HepG2 (cell line): ENCODE measurements around the gene EGFL8. TPM values are rescaled to one million over a fixed set of nuclear protein-coding genes. Genes with fewer than 3 reads are reported as not detected.

Source experiments
- DR1 ChIP-seq: sonication (generic); formaldehyde crosslinking; IDR thresholded peaks from 2 replicates; pipeline ENCODE4 v1.8.0; 2021; ENCODE audit warnings: mild to moderate bottlenecking, missing genetic modification reagents, inconsistent platforms
- DZIP1 ChIP-seq: sonication (generic); formaldehyde crosslinking; IDR thresholded peaks from 2 replicates; pipeline ENCODE4 v1.5.0; 2020; ENCODE audit warnings: mild to moderate bottlenecking, missing genetic modification reagents
- KDM1A ChIP-seq: IDR thresholded peaks from 2 replicates; pipeline ENCODE4 v1.6.1; 2016; ENCODE audit warnings: missing compliant biosample characterization
- MBD4 ChIP-seq: IDR thresholded peaks from 2 replicates; pipeline ENCODE4 v1.6.1; 2012; ENCODE audit warnings: low read length, inconsistent platforms, borderline replicate concordance
- MXI1 ChIP-seq: IDR thresholded peaks from 3 replicates; pipeline ENCODE4 v1.6.1; 2012; ENCODE audit warnings: low read depth, low read length, inconsistent platforms, borderline replicate concordance
- NFKB2 ChIP-seq: sonication (generic); formaldehyde crosslinking; IDR thresholded peaks from 2 replicates; pipeline ENCODE4 v1.4.0; 2020; ENCODE audit warnings: missing genetic modification reagents, borderline replicate concordance
- RCOR2 ChIP-seq: IDR thresholded peaks from 2 replicates; pipeline ENCODE4 v1.6.1; 2016; ENCODE audit warnings: missing biosample characterization, missing genetic modification reagents
- SP1 ChIP-seq, 2 experiments: fragments of 450-650 bp in 1 of 2; sonication (generic) in 1 of 2; formaldehyde crosslinking in 1 of 2; IDR thresholded peaks; 2 replicates each; pipeline versions ENCODE4 v1.4.0 to v1.6.1; 2016 to 2020; ENCODE audit warnings: missing genetic modification reagents in 1 of 2
- STAT5B ChIP-seq: sonication (generic); formaldehyde crosslinking; IDR thresholded peaks from 2 replicates; pipeline ENCODE4 v1.4.0; 2020; ENCODE audit warnings: missing genetic modification reagents
- ZBTB46 ChIP-seq: sonication (generic); formaldehyde crosslinking; IDR thresholded peaks from 2 replicates; pipeline ENCODE4 v1.4.0; 2020; ENCODE audit warnings: mild to moderate bottlenecking, missing genetic modification reagents, borderline replicate concordance
- ZFP62 ChIP-seq: sonication (generic); formaldehyde crosslinking; IDR thresholded peaks from 2 replicates; pipeline ENCODE4 v1.4.0; 2020; ENCODE audit warnings: missing genetic modification reagents
- ZMYM3 ChIP-seq: sonication (generic); formaldehyde crosslinking; IDR thresholded peaks from 2 replicates; pipeline ENCODE4 v1.5.1; 2020; ENCODE audit warnings: mild to moderate bottlenecking, missing genetic modification reagents
- ZMYM4 ChIP-seq: sonication (generic); formaldehyde crosslinking; IDR thresholded peaks from 2 replicates; pipeline ENCODE4 v1.8.1; 2023; ENCODE audit warnings: mild to moderate bottlenecking, missing genetic modification reagents
- ZNF18 ChIP-seq: sonication (generic); formaldehyde crosslinking; IDR thresholded peaks from 2 replicates; pipeline ENCODE4 v1.8.0; 2022; ENCODE audit warnings: mild to moderate bottlenecking, missing genetic modification reagents; ENCODE audit not compliant: insufficient replicate concordance
- ZNF253 ChIP-seq: sonication (generic); formaldehyde crosslinking; IDR thresholded peaks from 2 replicates; pipeline ENCODE4 v1.8.0; 2022; ENCODE audit warnings: mild to moderate bottlenecking, missing genetic modification reagents, borderline replicate concordance
- ZNF263 ChIP-seq: sonication (generic); formaldehyde crosslinking; IDR thresholded peaks from 2 replicates; pipeline ENCODE4 v1.4.0; 2020; ENCODE audit warnings: missing genetic modification reagents
- ZNF326 ChIP-seq: sonication (generic); formaldehyde crosslinking; IDR thresholded peaks from 2 replicates; pipeline ENCODE4 v1.4.0; 2020; ENCODE audit warnings: missing genetic modification reagents, borderline replicate concordance
- ZNF335 ChIP-seq: sonication (generic); formaldehyde crosslinking; IDR thresholded peaks from 2 replicates; pipeline ENCODE4 v1.4.0; 2020; ENCODE audit warnings: missing genetic modification reagents
- ZNF570 ChIP-seq: sonication (generic); formaldehyde crosslinking; IDR thresholded peaks from 2 replicates; pipeline ENCODE4 v1.4.0; 2020; ENCODE audit warnings: mild to moderate bottlenecking, missing genetic modification reagents, borderline replicate concordance
- ZNF576 ChIP-seq: sonication (generic); formaldehyde crosslinking; IDR thresholded peaks from 2 replicates; pipeline ENCODE4 v1.4.0; 2020; ENCODE audit warnings: mild to moderate bottlenecking, missing genetic modification reagents
- ZNF629 ChIP-seq: sonication (generic); formaldehyde crosslinking; conservative IDR thresholded peaks from 2 replicates; pipeline ENCODE4 v1.5.0; 2020; ENCODE audit warnings: missing genetic modification reagents
- ZNF766 ChIP-seq: sonication (generic); formaldehyde crosslinking; IDR thresholded peaks from 2 replicates; pipeline ENCODE4 v1.5.0; 2020; ENCODE audit warnings: missing genetic modification reagents, borderline replicate concordance
- ZNF800 ChIP-seq: sonication (generic); formaldehyde crosslinking; IDR thresholded peaks from 2 replicates; pipeline ENCODE4 v1.4.0; 2020; ENCODE audit warnings: missing genetic modification reagents
- polyA plus RNA-seq, 8 experiments: library from polyadenylated mRNA; depleted of rRNA in 3 of 8; stranded (reverse) in 7 of 8; unstranded in 1 of 8; fragments of >200 nt; fragmentation: Illumina TruSeq in 4 of 8; extraction: Trizol in 4 of 8; gene quantifications; 2 replicates each; pipeline versions ENCODE4 v1.2.1 to v1.2.3, GENCODE V29; 2011 to 2016; ENCODE audit warnings: low read depth in 4 of 8, missing spikeins in 1 of 8, mixed read lengths in 1 of 8; ENCODE audit not compliant: insufficient read depth in 1 of 8
- total RNA-seq, 5 experiments: library from RNA; depleted of rRNA; stranded (reverse); fragments of >200 nt; fragmentation: Illumina TruSeq; extraction: Trizol; gene quantifications; 2 replicates each; pipeline ENCODE4 v1.2.3, GENCODE V29; 2016; ENCODE audit warnings: low read depth in 1 of 5

The EGFL8 gene
- total and polyA plus RNA-seq, 2 of the 13 experiments (the other 11 are each of a cell fraction or from before 2014, with no cell fraction given): 10.0 to 11.5 TPM

- TF ChIP-seq ZBTB46 (CRISPR knock-in tag) (0 out of 2 replicates have a peak, but pooled peaks have one; percentile 28), ZNF335 (no peak), SP1 (IDR thresholded peaks at IDR 0.05) (no peak), SP1 (CRISPR knock-in tag; IDR thresholded peaks at IDR 0.05) (no peak), STAT5B (no peak), KDM1A (CRISPR knock-in tag) (no peak), ZNF766 (CRISPR knock-in tag) (no peak), ZNF18 (CRISPR knock-in tag) (no peak), ZNF629 (CRISPR knock-in tag) (no peak), ZMYM4 (CRISPR knock-in tag) (no peak; the same call in none of the 2 replicates), DR1 (CRISPR knock-in tag) (no peak), MXI1 (no peak), ZMYM3 (CRISPR knock-in tag) (0 out of 2 replicates have a peak, but pooled peaks have one; percentile 56), ZNF576 (no peak), DZIP1 (CRISPR knock-in tag) (no peak), ZNF253 (CRISPR knock-in tag) (no peak), ZFP62 (no peak), ZNF326 (CRISPR knock-in tag) (no peak), MBD4 (no peak), ZNF263 (CRISPR knock-in tag) (0 out of 2 replicates have a peak, but pooled peaks have one; percentile 14), RCOR2 (no peak), ZNF800 (no peak), ZNF570 (CRISPR knock-in tag) (no peak), NFKB2 (CRISPR knock-in tag) (no peak)
Measured at GRCh38 chr6:32177183-32177787, 12.9 kb downstream of the EGFL8 start (continued).
